ENCODE results near the gene KLHL12.

KLHL12 gene

GRCh38 chr1:202952099-202952498, 25.1 kb upstream of the KLHL12 start:
- no peak overlapping the region for H3K4me3 ChIP-seq (ENCODE audit: low read depth, low read length)
- no peak for TF ChIP-seq CTCF (IDR thresholded peaks at IDR 0.05; ENCODE audit: borderline replicate concordance, insufficient read depth, low read depth, low read length)

- H3K4me3 ChIP-seq (ENCODE audit: low read depth, low read length): no peak overlapping the region
- no peak for TF ChIP-seq CTCF (IDR thresholded peaks at IDR 0.05; ENCODE audit: borderline replicate concordance, insufficient read depth, low read depth, low read length)
Measured at GRCh38 chr1:202951437-202951836, 24.4 kb upstream of the KLHL12 start.

DNA sequence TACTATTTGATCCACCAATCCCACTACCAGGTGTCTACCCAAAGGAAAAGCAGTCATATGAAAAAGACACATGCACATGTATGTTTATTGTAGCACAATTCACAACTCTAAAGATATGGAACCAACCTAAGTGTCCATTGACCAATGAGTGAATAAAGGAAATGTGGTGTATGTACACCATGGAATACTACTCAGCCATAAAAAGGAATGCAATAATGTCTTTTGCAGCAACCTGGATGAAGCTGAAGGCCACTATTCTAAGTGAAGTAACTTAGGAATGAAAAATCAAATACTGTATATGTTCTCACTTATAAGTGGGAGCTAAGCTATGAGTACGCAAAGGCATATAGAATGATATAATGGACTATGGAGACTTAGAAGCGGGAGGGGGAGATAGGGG, 18.4 kb upstream of the KLHL12 start:
- no peak for TF ChIP-seq CTCF (IDR thresholded peaks at IDR 0.05; ENCODE audit: borderline replicate concordance, insufficient read depth, low read depth, low read length)
- no peak overlapping the region for H3K4me3 ChIP-seq (ENCODE audit: low read depth, low read length)

DNA sequence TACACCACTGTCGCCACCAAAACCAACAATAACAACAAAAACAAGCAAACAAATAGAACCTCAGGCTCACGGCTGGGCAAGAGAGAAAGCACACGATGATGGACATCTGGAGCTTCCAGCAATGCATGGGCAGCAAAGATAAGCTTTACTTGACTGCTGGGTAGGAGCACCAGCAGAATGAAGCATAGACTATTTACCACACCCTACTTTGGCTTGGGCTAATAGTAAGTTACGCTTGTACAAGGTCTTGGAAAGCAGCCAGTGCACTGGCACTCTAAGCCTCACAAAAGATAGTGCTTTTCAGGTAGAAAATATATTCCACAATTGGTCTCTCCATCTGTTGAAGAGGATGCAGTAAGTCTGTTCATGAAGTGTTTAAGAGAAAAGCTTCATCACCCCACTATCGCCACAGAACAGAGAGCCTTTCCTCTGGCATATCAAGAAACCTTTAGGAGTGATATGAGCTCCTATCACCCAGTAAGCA, 17.4 kb upstream of the KLHL12 start:
- no peak for TF ChIP-seq CTCF (IDR thresholded peaks at IDR 0.05; ENCODE audit: borderline replicate concordance, insufficient read depth, low read depth, low read length)
- H3K4me3 ChIP-seq (ENCODE audit: low read depth, low read length): no peak overlapping the region

- no peak overlapping the region for H3K4me3 ChIP-seq (ENCODE audit: low read depth, low read length)
- no peak for TF ChIP-seq CTCF (IDR thresholded peaks at IDR 0.05; ENCODE audit: borderline replicate concordance, insufficient read depth, low read depth, low read length)
Measured at GRCh38 chr1:202942426-202942825, 15.4 kb upstream of the KLHL12 start.

GRCh38 chr1:202941372-202941771, 14.3 kb upstream of the KLHL12 start:
- TF ChIP-seq CTCF (IDR thresholded peaks at IDR 0.05; ENCODE audit: borderline replicate concordance, insufficient read depth, low read depth, low read length): no peak
- no peak overlapping the region for H3K4me3 ChIP-seq (ENCODE audit: low read depth, low read length)

GRCh38 chr1:202940561-202940960, 13.5 kb upstream of the KLHL12 start:
- no peak for TF ChIP-seq CTCF (IDR thresholded peaks at IDR 0.05; ENCODE audit: borderline replicate concordance, insufficient read depth, low read depth, low read length)
- no peak overlapping the region for H3K4me3 ChIP-seq (ENCODE audit: low read depth, low read length)
